Glomerular visceral epithelial cell (primary cell): ENCODE results near the gene FAM83F.

Experiments used
- DNase-seq: peaks from one replicate; pipeline ENCODE4 v3.0.0-alpha.2; 2016; ENCODE audit errors: extremely low spot score

The FAM83F gene

GRCh38 chr22:40033586-40034380 is 39.0 kb downstream of the FAM83F start:
- no peak for DNase-seq

GRCh38 chr22:40035351-40035750 is 40.6 kb downstream of the FAM83F start:
- DNase-seq, result no peak

GRCh38 chr22:40036126-40036525 is 41.4 kb downstream of the FAM83F start:
- DNase-seq, result no peak

GRCh38 chr22:40036591-40037225 is 42.0 kb downstream of the FAM83F start:
- peak; percentile 70 for DNase-seq

- no peak for DNase-seq
Observed at GRCh38 chr22:40037320-40037719, 42.6 kb downstream of the FAM83F start.

GRCh38 chr22:40039482-40040115 is 44.8 kb downstream of the FAM83F start:
- DNase-seq, result no peak

- peak; percentile 73 for DNase-seq
Observed at GRCh38 chr22:40040927-40041326, 46.2 kb downstream of the FAM83F start.

GRCh38 chr22:40041366-40042137 is 46.8 kb downstream of the FAM83F start:
- DNase-seq, result no peak

GRCh38 chr22:40042312-40042711 is 47.6 kb downstream of the FAM83F start:
- DNase-seq, result no peak

GRCh38 chr22:40043081-40043480 is 48.3 kb downstream of the FAM83F start:
- peak; percentile 2 for DNase-seq

- no peak for DNase-seq
Observed at GRCh38 chr22:40043793-40044101, 49.0 kb downstream of the FAM83F start.

GRCh38 chr22:40044102-40044869 is 49.5 kb downstream of the FAM83F start:
- DNase-seq, result peak; percentile 98

- peak; percentile 66 for DNase-seq
Observed at GRCh38 chr22:40044870-40045834, 50.4 kb downstream of the FAM83F start.

- DNase-seq, result no peak
Observed at GRCh38 chr22:40046126-40046525, 51.4 kb downstream of the FAM83F start.

- no peak for DNase-seq
Observed at GRCh38 chr22:40050258-40050657, 55.5 kb downstream of the FAM83F start.

GRCh38 chr22:40051322-40051721 is 56.6 kb downstream of the FAM83F start:
- DNase-seq, result no peak

GRCh38 chr22:40053460-40053859 is 58.7 kb downstream of the FAM83F start:
- DNase-seq, result no peak

GRCh38 chr22:40054486-40054885 is 59.7 kb downstream of the FAM83F start:
- DNase-seq, result no peak

GRCh38 chr22:40055143-40055883 is 60.6 kb downstream of the FAM83F start:
- no peak for DNase-seq

- DNase-seq, result no peak
Observed at GRCh38 chr22:40056154-40056553, 61.4 kb downstream of the FAM83F start.
